ENCODE results near the gene NRP1.

The NRP1 gene

GRCh38 chr10:33201971-33202370 lies 132.5 kb downstream of the NRP1 start:
- DNase-seq, result no peak

GRCh38 chr10:33201056-33201780 lies 133.2 kb downstream of the NRP1 start:
- DNase-seq, result no peak

- DNase-seq, result no peak
Measured at GRCh38 chr10:33199731-33200232, 134.7 kb downstream of the NRP1 start.

- DNase-seq, result no peak
Measured at GRCh38 chr10:33198610-33199009, 135.9 kb downstream of the NRP1 start.

- no peak for DNase-seq
Measured at GRCh38 chr10:33196710-33197491, 137.6 kb downstream of the NRP1 start.

- no peak for DNase-seq
Measured at GRCh38 chr10:33196377-33196706, 138.1 kb downstream of the NRP1 start.

- no peak for DNase-seq
Measured at GRCh38 chr10:33195608-33196376, 138.7 kb downstream of the NRP1 start.

- peak; percentile 44 to 66 for DNase-seq
Measured at GRCh38 chr10:33193701-33194521, 140.6 kb downstream of the NRP1 start.

GRCh38 chr10:33193057-33193700 lies 141.3 kb downstream of the NRP1 start:
- peak; percentile 55 to 71 for DNase-seq

GRCh38 chr10:33192190-33192589 lies 142.3 kb downstream of the NRP1 start:
- DNase-seq, result no peak

GRCh38 chr10:33190406-33190805 lies 144.1 kb downstream of the NRP1 start:
- DNase-seq, result no peak

- no peak for DNase-seq
Measured at GRCh38 chr10:33189808-33190207, 144.7 kb downstream of the NRP1 start.

- no peak for DNase-seq
Measured at GRCh38 chr10:33189363-33189762, 145.1 kb downstream of the NRP1 start.

- DNase-seq, result no peak
Measured at GRCh38 chr10:33187427-33187999, 147.0 kb downstream of the NRP1 start.

GRCh38 chr10:33186150-33186549 lies 148.3 kb downstream of the NRP1 start:
- no peak for DNase-seq

GRCh38 chr10:33183655-33184054 lies 150.8 kb downstream of the NRP1 start:
- DNase-seq, result no peak

- DNase-seq, result no peak
Measured at GRCh38 chr10:33180921-33181320, 153.5 kb downstream of the NRP1 start.

GRCh38 chr10:33180390-33180789 lies 154.1 kb downstream of the NRP1 start:
- DNase-seq, result peak in 1 of 2 donors; percentile 21

- DNase-seq, result no peak
Measured at GRCh38 chr10:33179067-33179466, 155.4 kb downstream of the NRP1 start.

- DNase-seq, result no peak
Measured at GRCh38 chr10:33178026-33178755, 156.3 kb downstream of the NRP1 start.

GRCh38 chr10:33176688-33177087 lies 157.8 kb downstream of the NRP1 start:
- DNase-seq, result no peak
